Fibroblast of skin of back (primary cell): ENCODE results near the gene SLC4A1AP.
A peak's percentile ranks its signal among the peaks of the same experiment; 100 is the strongest.

Experiments
- DNase-seq: peaks from one replicate; pipeline ENCODE4 v3.0.0-alpha.2; 2013

The SLC4A1AP gene

GRCh38 chr2:27723372-27724144, 59.9 kb downstream of the SLC4A1AP start:
- DNase-seq, result peak; percentile 75

GRCh38 chr2:27724191-27724590, 60.5 kb downstream of the SLC4A1AP start:
- DNase-seq, result no peak

GRCh38 chr2:27724905-27725701, 61.4 kb downstream of the SLC4A1AP start:
- DNase-seq, result peak; percentile 62

- DNase-seq, result no peak
These were observed 63.6 kb downstream of the SLC4A1AP start for GRCh38 chr2:27727257-27727656.

- DNase-seq, result no peak
These were observed 64.6 kb downstream of the SLC4A1AP start for GRCh38 chr2:27728081-27728858.

GRCh38 chr2:27729198-27729597, 65.5 kb downstream of the SLC4A1AP start:
- no peak for DNase-seq

GRCh38 chr2:27729614-27730013, 65.9 kb downstream of the SLC4A1AP start:
- DNase-seq, result no peak

- no peak for DNase-seq
These were observed 66.6 kb downstream of the SLC4A1AP start for GRCh38 chr2:27730261-27730662.

GRCh38 chr2:27730980-27731691, 67.4 kb downstream of the SLC4A1AP start:
- DNase-seq, result no peak

- DNase-seq, result no peak
These were observed 70.6 kb downstream of the SLC4A1AP start for GRCh38 chr2:27734305-27734704.

- peak; percentile 75 for DNase-seq
These were observed 71.7 kb downstream of the SLC4A1AP start for GRCh38 chr2:27735263-27735904.

GRCh38 chr2:27736031-27736889, 72.6 kb downstream of the SLC4A1AP start:
- DNase-seq, result no peak

- DNase-seq, result no peak
These were observed 73.2 kb downstream of the SLC4A1AP start for GRCh38 chr2:27736890-27737204.

GRCh38 chr2:27737676-27738348, 74.1 kb downstream of the SLC4A1AP start:
- DNase-seq, result peak; percentile 53

GRCh38 chr2:27738349-27739057, 74.8 kb downstream of the SLC4A1AP start:
- DNase-seq, result no peak

- no peak for DNase-seq
These were observed 75.3 kb downstream of the SLC4A1AP start for GRCh38 chr2:27739058-27739373.

GRCh38 chr2:27741673-27742072, 78.0 kb downstream of the SLC4A1AP start:
- peak; percentile 50 for DNase-seq

GRCh38 chr2:27742571-27742970, 78.9 kb downstream of the SLC4A1AP start:
- no peak for DNase-seq
